IMR-90 (cell line): ENCODE measurements around the gene AOPEP. TPM values are rescaled to one million over a fixed set of nuclear protein-coding genes. Genes with fewer than 3 reads are reported as not detected.

Source experiments
- ATAC-seq: fragments of 200-7000 bp; cut with Tn5 transposase; 2 replicates; pipeline ENCODE4 v1.9.1; 2020; ENCODE audit warnings: low read depth, mild to moderate bottlenecking, moderate library complexity
- BruUV-seq: library from RNA; stranded (reverse); fragments of 400-500 nt; replicated peaks from 2 replicates; lab custom pipeline; 2021; lab: Mats Ljungman, UMichigan
- CTCF ChIA-PET: fragments of 300-600 bp; formaldehyde crosslinking; extraction: SDS; loops from one replicate; lab custom pipeline; 2021; ENCODE audit warnings: antibody characterized with exemption; lab: Yijun Ruan, JAX
- POLR2A ChIA-PET: fragments of 300-600 bp; sonication (Branson Sonifier 250); formaldehyde crosslinking; loops from one replicate; lab custom pipeline; 2022; ENCODE audit warnings: antibody characterized with exemption; ENCODE audit not compliant: unreplicated experiment; lab: Charles Lee
- DNase-seq: peaks from one replicate; pipeline ENCODE4 v3.0.0; 2013
- H2AFZ ChIP-seq: replicated peaks from 2 replicates; pipeline ENCODE3; 2013; ENCODE audit warnings: low read length, mild to moderate bottlenecking; ENCODE audit not compliant: poor library complexity
- H2AK5ac ChIP-seq: 2 replicates; pipeline ENCODE4 v1.6.1; 2013; ENCODE audit warnings: low read depth, low read length, inconsistent platforms
- H2AK9ac ChIP-seq: replicated peaks from 2 replicates; pipeline ENCODE3; 2013; ENCODE audit warnings: mild to moderate bottlenecking, low read depth, low read length, moderate library complexity; ENCODE audit not compliant: poor library complexity
- H2BK120ac ChIP-seq: 2 replicates; pipeline ENCODE4 v1.6.1; 2013; ENCODE audit warnings: low read depth, low read length, inconsistent platforms
- H2BK15ac ChIP-seq: 3 replicates; pipeline ENCODE4 v1.6.1; 2013; ENCODE audit warnings: low read depth, low read length, inconsistent platforms
- H2BK20ac ChIP-seq: 2 replicates; pipeline ENCODE4 v1.6.1; 2013; ENCODE audit warnings: low read depth, mild to moderate bottlenecking, inconsistent platforms, low read length, moderate library complexity
- H2BK5ac ChIP-seq: 2 replicates; pipeline ENCODE4 v1.6.1; 2013; ENCODE audit warnings: mild to moderate bottlenecking, low read depth, low read length, inconsistent platforms; ENCODE audit not compliant: poor library complexity, severe bottlenecking
- H3K14ac ChIP-seq: replicated peaks from 2 replicates; pipeline ENCODE4 v1.6.1; 2013; ENCODE audit warnings: low read depth, low read length, inconsistent platforms
- H3K18ac ChIP-seq: 2 replicates; pipeline ENCODE4 v1.6.1; 2013; ENCODE audit warnings: low read depth, low read length, control low read depth
- H3K23ac ChIP-seq: 2 replicates; pipeline ENCODE4 v1.6.1; 2013; ENCODE audit warnings: low read depth, low read length, inconsistent platforms
- H3K27ac ChIP-seq: 2 replicates; pipeline ENCODE4 v1.5.1; 2013; ENCODE audit warnings: mild to moderate bottlenecking, control low read depth, low read length; ENCODE audit not compliant: insufficient read depth
- H3K27me3 ChIP-seq: 2 replicates; pipeline ENCODE4 v1.6.1; 2013; ENCODE audit warnings: low read length; ENCODE audit not compliant: control insufficient read depth, insufficient read depth
- H3K36me3 ChIP-seq: 2 replicates; pipeline ENCODE4 v1.6.1; 2013; ENCODE audit warnings: low read length, mixed read lengths; ENCODE audit not compliant: control insufficient read depth, insufficient read depth
- H3K4ac ChIP-seq: 2 replicates; pipeline ENCODE4 v1.6.1; 2013; ENCODE audit warnings: low read depth, low read length, inconsistent platforms
- H3K4me1 ChIP-seq: 2 replicates; pipeline ENCODE4 v1.6.1; 2013; ENCODE audit warnings: low read length, mixed read lengths; ENCODE audit not compliant: control insufficient read depth, insufficient read depth
- H3K4me2 ChIP-seq: 2 replicates; pipeline ENCODE4 v1.6.1; 2013; ENCODE audit warnings: low read depth, mild to moderate bottlenecking, control low read depth, low read length, moderate library complexity
- H3K4me3 ChIP-seq: 2 replicates; pipeline ENCODE4 v1.5.1; 2013; ENCODE audit warnings: low read depth, mild to moderate bottlenecking, control low read depth, low read length, moderate library complexity; ENCODE audit not compliant: insufficient read depth
- H3K56ac ChIP-seq: 2 replicates; pipeline ENCODE4 v1.6.1; 2013; ENCODE audit warnings: low read length, inconsistent platforms; ENCODE audit not compliant: insufficient read depth; ENCODE audit errors: extremely low read depth
- H3K79me1 ChIP-seq, 2 experiments: 2 replicates each; pipeline ENCODE4 v1.6.1; 2013; ENCODE audit warnings: low read length in 2 of 2, inconsistent platforms in 1 of 2, low read depth in 1 of 2
- H3K9ac ChIP-seq: 2 replicates; pipeline ENCODE4 v1.6.1; 2013; ENCODE audit warnings: low read depth, low read length, control low read depth
- H3K9me1 ChIP-seq: 2 replicates; pipeline ENCODE4 v1.6.1; 2013; ENCODE audit warnings: low read length, inconsistent platforms; ENCODE audit not compliant: insufficient read depth
- H3K9me3 ChIP-seq: 2 replicates; pipeline ENCODE4 v1.6.1; 2013; ENCODE audit warnings: low read length; ENCODE audit not compliant: control insufficient read depth, insufficient read depth
- H4K20me1 ChIP-seq: 2 replicates; pipeline ENCODE4 v1.6.1; 2013; ENCODE audit warnings: low read length, inconsistent platforms; ENCODE audit not compliant: insufficient read depth
- H4K5ac ChIP-seq: 2 replicates; pipeline ENCODE4 v1.6.1; 2013; ENCODE audit warnings: mild to moderate bottlenecking, low read depth, low read length, control low read depth
- H4K8ac ChIP-seq, 2 experiments: 2 replicates each; pipeline ENCODE4 v1.6.1; 2013; ENCODE audit warnings: low read depth in 2 of 2, low read length in 2 of 2, control low read depth in 1 of 2, inconsistent platforms in 1 of 2
- H4K91ac ChIP-seq: 2 replicates; pipeline ENCODE4 v1.6.1; 2013; ENCODE audit warnings: low read depth, low read length, inconsistent platforms; ENCODE audit not compliant: insufficient read depth
- BHLHE40 ChIP-seq: fragments of 150-350 bp; IDR thresholded peaks from 2 replicates; pipeline ENCODE4 v1.6.1; 2016; ENCODE audit warnings: mild to moderate bottlenecking, low read depth, low read length
- CEBPB ChIP-seq: IDR thresholded peaks from 2 replicates; pipeline ENCODE4 v1.6.1; 2012; ENCODE audit warnings: low read depth, low read length, improper control_type of control experiment
- CHD1 ChIP-seq: IDR thresholded peaks from 2 replicates; pipeline ENCODE4 v1.6.1; 2012; ENCODE audit warnings: low read depth, low read length, improper control_type of control experiment
- CTCF ChIP-seq: conservative IDR thresholded peaks from 2 replicates; pipeline ENCODE4 v1.5.1; 2012; ENCODE audit warnings: mild to moderate bottlenecking, low read depth, low read length, improper control_type of control experiment
- ELK1 ChIP-seq: fragments of 150-350 bp; IDR thresholded peaks from 2 replicates; pipeline ENCODE4 v1.6.1; 2016; ENCODE audit warnings: low read depth, mild to moderate bottlenecking, low read length, moderate library complexity, borderline replicate concordance
- FOS ChIP-seq: fragments of 150-350 bp; IDR thresholded peaks from 2 replicates; pipeline ENCODE4 v1.6.1; 2016; ENCODE audit warnings: low read depth, low read length
- MAFK ChIP-seq: IDR thresholded peaks from 2 replicates; pipeline ENCODE4 v1.6.1; 2012; ENCODE audit warnings: low read depth, low read length, improper control_type of control experiment
- MAZ ChIP-seq: IDR thresholded peaks from 2 replicates; pipeline ENCODE4 v1.6.1; 2012; ENCODE audit warnings: low read depth, mild to moderate bottlenecking, low read length, improper control_type of control experiment, moderate library complexity, borderline replicate concordance
- MXI1 ChIP-seq: IDR thresholded peaks from 2 replicates; pipeline ENCODE4 v1.6.1; 2012; ENCODE audit warnings: low read depth, mild to moderate bottlenecking, low read length, moderate library complexity, borderline replicate concordance
- NFE2L2 ChIP-seq: fragments of 150-350 bp; IDR thresholded peaks from 2 replicates; pipeline ENCODE4 v1.6.1; 2016; ENCODE audit warnings: low read depth, mild to moderate bottlenecking, low read length
- POLR2A ChIP-seq: IDR thresholded peaks from 2 replicates; pipeline ENCODE4 v1.6.1; 2012; ENCODE audit warnings: mild to moderate bottlenecking, low read depth, low read length
- RAD21 ChIP-seq: IDR thresholded peaks from 2 replicates; pipeline ENCODE4 v1.6.1; 2012; ENCODE audit warnings: low read length, improper control_type of control experiment
- RCOR1 ChIP-seq: IDR thresholded peaks from 2 replicates; pipeline ENCODE4 v1.6.1; 2012; ENCODE audit warnings: mild to moderate bottlenecking, low read length, improper control_type of control experiment; ENCODE audit not compliant: insufficient replicate concordance
- RFX5 ChIP-seq: IDR thresholded peaks from 2 replicates; pipeline ENCODE4 v1.8.0; 2012; ENCODE audit warnings: low read depth, mild to moderate bottlenecking, low read length, moderate library complexity
- SMC3 ChIP-seq: fragments of 150-350 bp; IDR thresholded peaks from 2 replicates; pipeline ENCODE4 v1.6.1; 2016; ENCODE audit warnings: low read depth, mild to moderate bottlenecking, antibody characterized with exemption, low read length, moderate library complexity
- USF2 ChIP-seq: fragments of 150-350 bp; IDR thresholded peaks from 2 replicates; pipeline ENCODE4 v1.6.1; 2017; ENCODE audit warnings: mild to moderate bottlenecking, antibody characterized with exemption, low read length, low read depth
- WGBS, 2 experiments: methylation state at CpG; one replicate each; pipeline versions ENCODE4 v1.1.5 to v1.1.7; 2013; ENCODE audit warnings: missing lambda C conversion rate in 2 of 2; ENCODE audit not compliant: insufficient read length in 1 of 2; ENCODE audit errors: extremely low coverage in 2 of 2; 5-methylcytosine and 5-hydroxymethylcytosine counted together
- dilution Hi-C: fragments of 300-500 bp; cut with HindIII; formaldehyde crosslinking; loops from one replicate; pipeline ENCODE4 v1.14.3; 2018; ENCODE audit warnings: low sequenced_read_pairs; ENCODE audit not compliant: unreplicated experiment
- in situ Hi-C: fragments of 300-500 bp; cut with MboI; formaldehyde crosslinking; loops from 3 replicates; pipeline ENCODE4 v1.14.3; 2019; ENCODE audit warnings: low sequenced_read_pairs, inconsistent platforms, mixed read lengths
- intact Hi-C: fragments of 100-400 bp; cut with micrococcal nuclease; formaldehyde crosslinking; loops from 2 replicates; pipeline ENCODE4 v1.10.0; 2022
- polyA plus RNA-seq, 3 experiments: library from polyadenylated mRNA; depleted of rRNA; stranded (reverse); fragments of >200 nt; gene quantifications; 2 replicates each; pipeline ENCODE4 v1.2.3, GENCODE V29; 2012; ENCODE audit warnings: low replicate concordance in 1 of 3
- total RNA-seq: library from RNA; depleted of rRNA; stranded (reverse); fragments of >200 nt; gene quantifications from 2 replicates; pipeline ENCODE4 v1.2.3, GENCODE V29; 2012

The AOPEP gene
- total and polyA plus RNA-seq, 2 of the 4 experiments (the other 2 are of a cell fraction) = 34.9 to 38.7 TPM

GRCh38 chr9:95060916-95061315 lies 334.4 kb downstream of the AOPEP start:
- Histone ChIP-seq H3K27me3 (no peaks in the 10 kb centered on the region), H3K23ac (no peak overlapping the region), H3K4me2 (no peak overlapping the region), H4K5ac (no peak overlapping the region), H4K91ac (no peak overlapping the region), H3K9me1 (peaks cover 15% of the 10 kb centered on the region), H2BK15ac (no peak overlapping the region), H2AK9ac (no peak overlapping the region), H3K56ac (no peak overlapping the region), H3K18ac (no peak overlapping the region), H3K4me1 (peaks cover 30% of the 10 kb centered on the region), H3K4me3 (no peak overlapping the region), H2BK20ac (no peak overlapping the region), H2AK5ac (0 out of 2 replicates have a peak overlapping the region, but pooled peaks have one; percentile 2), H2AFZ (no peak overlapping the region), H3K27ac (no peak overlapping the region), H2BK120ac (no peak overlapping the region), H4K20me1 (peaks cover 78% of the 10 kb centered on the region), H3K14ac (no peak overlapping the region), H3K36me3 (peaks cover 37% of the 10 kb centered on the region), H3K9ac (no peak overlapping the region), H3K9me3 (no peaks in the 10 kb centered on the region), H3K79me1 (peaks cover 20 to 96% of the 10 kb centered on the region in 2 experiments; a peak in 3 of 4 replicates), H2BK5ac (no peak overlapping the region), H3K4ac (no peak overlapping the region), H4K8ac (no peak overlapping the region)
- CTCF ChIA-PET = interaction anchor here (1.5 kb wide), 1 partner anchor 12 kb away, joined by 3 read pairs; no protein-coding TSS in a partner anchor
- dilution Hi-C loops (no loop called here), in situ Hi-C loops (no loop called here), intact Hi-C loops (no loop called here)
- ATAC-seq (no peak), DNase-seq (no peak)
- POLR2A ChIA-PET = no interaction called here
- TF ChIP-seq MAFK = no peak
- no peak for TF ChIP-seq RAD21
- no peak for TF ChIP-seq BHLHE40
- no peak for TF ChIP-seq USF2
- TF ChIP-seq NFE2L2 = no peak
- no peak for TF ChIP-seq CTCF
- TF ChIP-seq SMC3 = no peak
- no peak for TF ChIP-seq FOS
- TF ChIP-seq MAZ = no peak
- no peak for TF ChIP-seq POLR2A
- TF ChIP-seq MXI1 = no peak
- no peak for TF ChIP-seq CEBPB
- TF ChIP-seq RCOR1 = no peak
- no peak for TF ChIP-seq ELK1
- TF ChIP-seq RFX5 = no peak
- no peak for TF ChIP-seq CHD1
- WGBS, 2 experiments = no CpG with 5 or more reads among the region's 2 CpGs
- no TSS peak for BruUV-seq
